Nephron progenitor cell (in vitro differentiated cells): Measurements from ENCODE around the gene IGSF3.
"Not testable (repeated sequence)": the region's sequence is repeated elsewhere in the genome, so short reads cannot be mapped to it uniquely, and the experiment has no call there.

Source experiments
- DNase-seq: peaks from one replicate; pipeline ENCODE4 v3.0.0; 2021
- H3K27ac Mint-ChIP-seq: 2 replicates; pipeline ENCODE4 v1.8.0; 2021; ENCODE audit warnings: mild to moderate bottlenecking, moderate library complexity, mixed read lengths
- H3K27me3 Mint-ChIP-seq: 2 replicates; pipeline ENCODE4 v1.8.0; 2021; ENCODE audit warnings: mild to moderate bottlenecking, low read depth, mixed read lengths; ENCODE audit not compliant: poor library complexity
- H3K36me3 Mint-ChIP-seq: 2 replicates; pipeline ENCODE4 v1.8.0; 2021; ENCODE audit warnings: low read depth, mixed read lengths
- H3K4me1 Mint-ChIP-seq: 2 replicates; pipeline ENCODE4 v1.8.0; 2021; ENCODE audit warnings: mixed read lengths
- H3K4me3 Mint-ChIP-seq: 2 replicates; pipeline ENCODE4 v1.8.0; 2021; ENCODE audit warnings: mild to moderate bottlenecking, moderate library complexity, mixed read lengths
- H3K9me3 Mint-ChIP-seq: 2 replicates; pipeline ENCODE4 v1.8.0; 2021; ENCODE audit warnings: mild to moderate bottlenecking, moderate library complexity, mixed read lengths
- TF ChIP-seq, protein P1 (sequence below): fragments of 200-600 bp; sonication (generic); IDR thresholded peaks from 2 replicates; pipeline ENCODE4 v1.5.0; 2021; ENCODE audit warnings: antibody characterized with exemption

The IGSF3 gene

DNA sequence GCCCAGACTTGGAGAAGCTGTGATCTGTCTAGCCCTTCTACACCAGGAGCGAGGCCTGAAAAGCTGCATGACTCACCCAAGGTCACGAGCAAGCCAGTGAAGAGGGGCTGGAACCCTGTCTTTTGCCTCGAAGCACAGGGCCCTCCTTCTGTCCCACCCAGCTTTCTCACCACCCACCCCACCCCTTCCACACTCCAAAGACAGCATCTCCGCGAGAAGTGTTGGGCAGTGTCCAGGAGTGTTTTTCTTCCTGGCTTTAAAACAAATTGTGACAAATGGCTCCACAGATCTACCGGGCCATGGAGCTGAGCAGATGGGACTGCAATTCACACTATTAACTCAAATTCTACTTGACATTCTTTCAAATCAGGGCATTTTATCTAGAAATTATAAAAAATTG is 30.9 kb downstream of the IGSF3 start:
- peaks cover 42% of the 10 kb centered on the region for H3K4me1 Mint-ChIP-seq
- peaks cover 15% of the 10 kb centered on the region for H3K9me3 Mint-ChIP-seq
- H3K36me3 Mint-ChIP-seq: peaks cover 26% of the 10 kb centered on the region
- not testable (repeated sequence) for H3K27ac Mint-ChIP-seq, DNase-seq, H3K4me3 Mint-ChIP-seq, H3K27me3 Mint-ChIP-seq

DNA sequence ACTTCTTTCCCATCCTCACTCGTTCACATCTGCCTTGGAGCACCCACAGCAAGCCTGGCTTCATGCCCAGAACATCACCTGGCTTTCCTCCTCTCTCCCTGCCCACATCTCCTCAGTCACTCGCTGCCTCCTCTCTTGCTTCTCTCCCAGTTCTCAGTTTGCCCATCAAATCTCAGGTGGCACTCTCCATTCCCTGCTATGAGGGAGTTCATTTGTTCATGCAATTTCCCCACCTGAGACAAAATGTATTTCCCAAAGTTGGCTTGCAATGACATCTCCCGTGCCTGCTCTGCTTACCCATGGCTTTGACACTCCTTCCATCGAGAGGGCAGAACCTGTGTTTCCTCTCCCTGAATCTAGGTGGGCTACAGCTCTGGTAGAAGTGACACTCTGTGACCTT is 33.1 kb downstream of the IGSF3 start:
- H3K9me3 Mint-ChIP-seq: peaks cover 15% of the 10 kb centered on the region
- H3K27ac Mint-ChIP-seq, H3K4me3 Mint-ChIP-seq, H3K27me3 Mint-ChIP-seq, DNase-seq: not testable (repeated sequence)
- peaks cover 31% of the 10 kb centered on the region for H3K36me3 Mint-ChIP-seq
- peaks cover 49% of the 10 kb centered on the region for H3K4me1 Mint-ChIP-seq

DNA sequence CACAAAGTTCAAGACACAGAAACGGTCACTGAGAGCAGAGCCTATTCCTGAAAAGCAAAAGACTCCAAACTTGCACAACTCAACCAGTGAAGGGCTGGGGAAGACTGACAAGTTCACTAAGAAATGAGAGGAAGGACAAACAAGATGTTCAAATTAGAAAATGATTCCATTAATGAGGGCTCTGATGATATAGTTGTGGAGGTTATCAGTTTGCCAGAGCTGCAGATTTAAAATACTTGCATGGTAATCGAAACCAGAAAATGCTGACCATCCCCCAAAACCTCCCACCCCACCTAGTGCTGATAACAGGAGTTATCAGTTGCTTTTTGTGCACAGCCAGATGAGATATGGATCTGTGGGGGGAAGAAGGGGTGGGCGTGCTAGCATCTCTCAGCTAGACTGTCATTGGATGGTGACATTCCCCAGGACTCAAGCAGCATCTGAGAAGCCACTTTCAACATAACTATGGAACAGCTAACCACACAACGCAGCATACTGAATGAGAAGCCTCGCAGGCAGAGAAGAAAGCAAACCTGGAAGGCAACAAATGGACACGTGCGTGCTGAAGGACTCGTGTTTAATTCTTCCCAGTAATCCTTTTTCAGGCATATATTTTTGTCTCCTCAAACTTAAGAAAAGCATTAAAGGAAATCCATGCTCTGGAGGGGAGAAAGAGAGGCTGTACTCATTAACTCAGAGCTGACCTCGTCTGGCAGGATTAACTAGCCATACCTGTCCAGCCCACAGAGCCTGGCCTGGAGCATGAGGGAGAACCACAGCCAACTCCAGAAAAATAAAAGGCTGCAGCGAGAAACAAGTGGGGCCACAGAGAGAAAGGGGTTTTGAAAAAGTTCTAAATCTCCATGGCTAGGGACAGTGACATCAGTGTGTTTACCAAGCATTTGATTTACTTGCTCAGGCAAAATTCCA is 35.3 kb downstream of the IGSF3 start:
- peaks cover 15% of the 10 kb centered on the region for H3K9me3 Mint-ChIP-seq
- H3K27ac Mint-ChIP-seq, DNase-seq, H3K27me3 Mint-ChIP-seq: not testable (repeated sequence)
- H3K36me3 Mint-ChIP-seq: peaks cover 31% of the 10 kb centered on the region
- H3K4me3 Mint-ChIP-seq: peak overlapping the region; percentile 13
- H3K4me1 Mint-ChIP-seq: peaks cover 59% of the 10 kb centered on the region

DNA sequence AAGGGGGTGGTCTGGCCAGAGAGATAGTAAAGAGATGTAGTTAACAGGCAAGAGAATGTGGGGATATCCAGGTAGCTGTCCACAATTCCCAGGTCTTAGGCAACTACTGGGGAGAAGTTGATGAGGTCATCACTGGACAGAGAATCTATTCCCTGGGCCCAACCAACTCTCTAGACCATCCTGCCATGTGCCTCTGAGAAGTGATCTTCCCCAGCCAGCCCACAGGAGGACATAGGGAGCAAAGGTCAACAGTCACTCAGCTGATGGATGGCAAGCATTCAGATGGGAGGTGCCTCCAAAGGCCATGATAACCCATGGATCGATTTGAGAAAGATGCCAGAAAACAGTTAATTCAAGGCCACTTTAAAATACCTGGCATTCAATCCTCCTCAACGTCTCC is 36.0 kb downstream of the IGSF3 start:
- not testable (repeated sequence) for H3K27me3 Mint-ChIP-seq, DNase-seq, H3K27ac Mint-ChIP-seq, H3K4me3 Mint-ChIP-seq
- Mint-ChIP-seq H3K4me1 (peaks cover 60% of the 10 kb centered on the region), H3K9me3 (peaks cover 15% of the 10 kb centered on the region), H3K36me3 (peaks cover 31% of the 10 kb centered on the region)

DNA sequence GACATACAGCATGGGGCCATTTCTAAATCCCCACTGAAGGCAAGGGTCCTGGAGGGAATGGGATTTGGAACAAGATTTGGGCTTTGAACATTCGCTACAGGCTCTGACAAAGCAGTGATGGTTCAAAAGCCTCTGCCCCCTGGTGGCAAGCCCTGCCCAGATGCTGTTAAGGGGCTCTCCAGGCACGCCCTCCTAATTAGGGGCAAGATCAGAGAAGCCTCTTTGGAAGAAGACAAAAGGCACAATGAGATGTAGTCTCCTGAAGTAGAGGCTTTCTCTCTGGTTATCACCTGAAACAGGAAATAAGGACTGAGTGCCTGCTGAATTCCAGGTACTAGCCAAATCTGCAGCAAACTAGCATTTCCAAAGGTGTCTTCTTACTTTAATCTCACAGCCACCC is 37.5 kb downstream of the IGSF3 start:
- H3K27me3 Mint-ChIP-seq, H3K4me3 Mint-ChIP-seq, DNase-seq, H3K27ac Mint-ChIP-seq: not testable (repeated sequence)
- TF ChIP-seq, protein P1, sequence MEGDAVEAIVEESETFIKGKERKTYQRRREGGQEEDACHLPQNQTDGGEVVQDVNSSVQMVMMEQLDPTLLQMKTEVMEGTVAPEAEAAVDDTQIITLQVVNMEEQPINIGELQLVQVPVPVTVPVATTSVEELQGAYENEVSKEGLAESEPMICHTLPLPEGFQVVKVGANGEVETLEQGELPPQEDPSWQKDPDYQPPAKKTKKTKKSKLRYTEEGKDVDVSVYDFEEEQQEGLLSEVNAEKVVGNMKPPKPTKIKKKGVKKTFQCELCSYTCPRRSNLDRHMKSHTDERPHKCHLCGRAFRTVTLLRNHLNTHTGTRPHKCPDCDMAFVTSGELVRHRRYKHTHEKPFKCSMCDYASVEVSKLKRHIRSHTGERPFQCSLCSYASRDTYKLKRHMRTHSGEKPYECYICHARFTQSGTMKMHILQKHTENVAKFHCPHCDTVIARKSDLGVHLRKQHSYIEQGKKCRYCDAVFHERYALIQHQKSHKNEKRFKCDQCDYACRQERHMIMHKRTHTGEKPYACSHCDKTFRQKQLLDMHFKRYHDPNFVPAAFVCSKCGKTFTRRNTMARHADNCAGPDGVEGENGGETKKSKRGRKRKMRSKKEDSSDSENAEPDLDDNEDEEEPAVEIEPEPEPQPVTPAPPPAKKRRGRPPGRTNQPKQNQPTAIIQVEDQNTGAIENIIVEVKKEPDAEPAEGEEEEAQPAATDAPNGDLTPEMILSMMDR: peak; percentile 21
- H3K36me3 Mint-ChIP-seq: peaks cover 18% of the 10 kb centered on the region
- peaks cover 70% of the 10 kb centered on the region for H3K4me1 Mint-ChIP-seq
- peaks cover 12% of the 10 kb centered on the region for H3K9me3 Mint-ChIP-seq

DNA sequence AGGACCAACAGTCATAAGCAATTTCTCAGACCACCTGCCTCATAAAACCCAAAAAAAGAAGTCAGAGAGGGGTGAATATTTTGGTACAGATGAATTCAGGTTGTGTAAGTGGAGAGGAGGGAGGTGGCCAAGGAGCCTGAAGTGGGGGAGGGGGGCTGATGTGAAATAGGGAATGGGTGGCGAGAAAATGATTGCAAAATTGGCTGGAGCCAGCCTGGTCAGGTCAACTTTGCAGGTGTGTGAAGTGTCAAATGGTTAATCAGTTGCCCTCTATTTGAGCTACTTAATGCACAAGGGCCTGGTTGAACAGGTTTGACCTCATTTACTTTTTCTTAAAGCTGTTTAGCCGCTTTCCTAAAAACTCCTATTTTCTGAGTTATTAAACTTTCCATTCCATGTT is 38.1 kb downstream of the IGSF3 start:
- DNase-seq, H3K9me3 Mint-ChIP-seq, H3K27me3 Mint-ChIP-seq, H3K27ac Mint-ChIP-seq, H3K4me3 Mint-ChIP-seq: not testable (repeated sequence)
- peaks cover 73% of the 10 kb centered on the region for H3K4me1 Mint-ChIP-seq
- H3K36me3 Mint-ChIP-seq: peaks cover 11% of the 10 kb centered on the region

DNA sequence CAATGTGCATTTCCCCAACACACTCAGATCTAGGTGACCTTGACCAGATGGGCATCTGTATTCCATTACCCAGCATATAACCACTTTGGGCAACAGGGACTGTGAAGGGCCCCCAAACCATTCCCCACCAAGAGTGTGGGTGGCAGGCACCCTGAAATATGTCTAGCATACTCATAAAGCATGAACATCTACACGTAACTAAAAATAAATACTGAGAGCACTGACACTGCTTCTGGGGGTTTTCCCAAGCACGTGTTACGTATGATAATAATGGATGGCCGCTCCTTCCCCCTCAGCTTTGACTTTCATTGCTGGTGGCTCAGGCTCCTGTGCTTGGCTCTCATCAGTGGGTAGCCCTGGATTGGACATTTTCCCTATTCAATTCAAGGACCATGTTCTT is 39.1 kb downstream of the IGSF3 start:
- Mint-ChIP-seq H3K27me3 (peaks cover 4% of the 10 kb centered on the region), H3K27ac (no peak overlapping the region), H3K4me1 (peaks cover 73% of the 10 kb centered on the region), H3K9me3 (no peaks in the 10 kb centered on the region), H3K4me3 (no peak overlapping the region), H3K36me3 (peaks cover 4% of the 10 kb centered on the region)
- TF ChIP-seq, protein P1: no peak
- no peak for DNase-seq

DNA sequence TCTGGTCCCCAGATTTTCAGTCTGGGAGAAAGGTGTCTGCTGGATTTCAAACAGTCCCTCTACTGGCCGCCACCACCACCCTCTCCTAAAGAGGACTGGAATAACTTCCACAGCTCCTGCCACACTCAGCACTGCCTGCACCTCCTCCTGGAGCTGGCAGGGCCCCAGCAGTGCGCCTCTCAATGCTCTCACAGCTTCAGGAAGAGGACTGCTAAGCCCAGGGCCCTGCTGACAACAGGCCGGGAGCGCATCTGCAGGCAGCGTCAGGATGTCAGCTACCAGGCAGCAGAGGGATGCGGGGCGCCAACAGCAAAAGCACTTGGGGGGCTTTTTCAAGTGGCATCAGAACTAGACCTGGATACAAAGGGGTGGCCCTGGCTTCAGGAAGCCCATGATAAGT is 40.2 kb downstream of the IGSF3 start:
- DNase-seq, H3K27ac Mint-ChIP-seq, H3K9me3 Mint-ChIP-seq, H3K27me3 Mint-ChIP-seq, H3K36me3 Mint-ChIP-seq, H3K4me3 Mint-ChIP-seq: not testable (repeated sequence)
- peaks cover 66% of the 10 kb centered on the region for H3K4me1 Mint-ChIP-seq

DNA sequence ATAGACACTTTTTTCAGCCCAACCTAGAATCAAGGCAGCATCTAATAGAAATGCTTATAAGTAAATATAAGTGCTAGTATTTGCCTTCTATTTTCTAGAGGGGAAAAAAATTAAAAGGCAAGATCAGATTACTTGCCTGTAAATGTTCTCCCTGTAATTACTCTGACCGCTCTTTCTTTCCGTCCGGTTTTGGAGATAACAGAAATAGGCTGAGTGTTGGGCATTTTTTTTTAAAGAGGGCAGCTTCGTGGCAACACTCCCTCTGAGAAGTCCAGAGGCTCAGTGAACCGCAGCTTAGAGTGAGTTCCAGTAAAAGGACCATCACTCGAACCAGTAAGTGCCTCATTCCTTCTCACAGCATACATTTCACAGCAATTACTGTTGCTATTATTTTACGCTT is 40.6 kb downstream of the IGSF3 start:
- DNase-seq, H3K36me3 Mint-ChIP-seq, H3K4me3 Mint-ChIP-seq, H3K27me3 Mint-ChIP-seq, H3K27ac Mint-ChIP-seq, H3K9me3 Mint-ChIP-seq: not testable (repeated sequence)
- H3K4me1 Mint-ChIP-seq: peaks cover 61% of the 10 kb centered on the region

DNA sequence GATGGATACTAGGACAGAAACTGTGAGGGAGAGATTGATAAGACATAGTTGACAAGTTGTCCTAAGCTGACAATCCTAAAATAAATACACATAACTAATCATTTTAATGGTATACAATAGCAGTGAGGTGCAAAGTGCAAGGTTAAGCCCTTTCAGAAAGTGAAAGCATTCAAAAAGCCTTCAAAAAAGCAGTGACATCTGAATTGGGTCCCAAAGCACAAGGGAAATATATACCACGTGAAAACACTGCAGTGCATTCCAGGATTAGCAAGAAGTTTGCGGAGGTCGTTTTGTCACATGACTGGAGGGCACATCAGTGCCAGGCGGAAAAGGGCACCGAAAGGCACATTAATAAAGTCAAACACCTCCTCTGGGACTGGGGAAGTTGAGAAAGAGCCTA is 42.4 kb downstream of the IGSF3 start:
- not testable (repeated sequence) for H3K27ac Mint-ChIP-seq, H3K4me3 Mint-ChIP-seq, H3K27me3 Mint-ChIP-seq, DNase-seq
- H3K36me3 Mint-ChIP-seq: peaks cover 10% of the 10 kb centered on the region
- peaks cover 48% of the 10 kb centered on the region for H3K4me1 Mint-ChIP-seq
- H3K9me3 Mint-ChIP-seq: peaks cover 15% of the 10 kb centered on the region
